Liver (tissue), 9 donors: ENCODE measurements around the gene NAV2. TPM values are rescaled to one million over a fixed set of nuclear protein-coding genes. Genes with fewer than 3 reads are reported as not detected.

ENCODE experiments used
- DNase-seq: peaks from one replicate; pipeline ENCODE4 v3.0.0-alpha.2; 2017; ENCODE audit warnings: low spot score
- H3K27ac ChIP-seq, 2 donors: one replicate each; pipeline ENCODE4 v1.7.0; 2013; ENCODE audit warnings: inconsistent platforms in 2 of 2, low read length in 2 of 2, control low read depth in 1 of 2, low read depth in 1 of 2, mild to moderate bottlenecking in 1 of 2
- H3K27me3 ChIP-seq, 4 donors: one replicate each; pipeline versions ENCODE4 v1.6.1 to v1.7.0; 2013; ENCODE audit warnings: low read length in 3 of 4, inconsistent platforms in 1 of 4, mild to moderate bottlenecking in 1 of 4, moderate library complexity in 1 of 4; ENCODE audit not compliant: control insufficient read depth in 4 of 4, insufficient read depth in 4 of 4
- H3K36me3 ChIP-seq, 4 donors: one replicate each; pipeline versions ENCODE4 v1.6.1 to v1.7.0; 2013; ENCODE audit warnings: low read length in 3 of 4, mild to moderate bottlenecking in 3 of 4, low read depth in 1 of 4, moderate library complexity in 1 of 4; ENCODE audit not compliant: control insufficient read depth in 4 of 4, insufficient read depth in 3 of 4
- H3K4me1 ChIP-seq, 4 donors: one replicate each; pipeline versions ENCODE4 v1.6.1 to v1.7.0; 2013; ENCODE audit warnings: low read length in 3 of 4, mild to moderate bottlenecking in 3 of 4, moderate library complexity in 1 of 4; ENCODE audit not compliant: control insufficient read depth in 4 of 4, insufficient read depth in 4 of 4
- H3K4me3 ChIP-seq, 3 donors: one replicate each; pipeline versions ENCODE4 v1.6.1 to v1.7.0; 2013; ENCODE audit warnings: low read length in 3 of 3, control low read depth in 1 of 3, low read depth in 1 of 3, mild to moderate bottlenecking in 1 of 3
- H3K9ac ChIP-seq, 2 donors: one replicate each; pipeline ENCODE4 v1.7.0; 2013; ENCODE audit warnings: low read length in 2 of 2, mild to moderate bottlenecking in 2 of 2, moderate library complexity in 2 of 2, control low read depth in 1 of 2, low read depth in 1 of 2
- H3K9me3 ChIP-seq, 4 donors: one replicate each; pipeline versions ENCODE4 v1.6.1 to v1.7.0; 2013; ENCODE audit warnings: low read length in 3 of 4; ENCODE audit not compliant: control insufficient read depth in 4 of 4
- ATF3 ChIP-seq: IDR thresholded peaks from 2 replicates; pipeline ENCODE4 v1.6.1; 2016; ENCODE audit warnings: antibody characterized with exemption
- EGR1 ChIP-seq, 2 donors: IDR thresholded peaks; 2 replicates each; pipeline ENCODE4 v1.6.1; 2016 to 2018; ENCODE audit warnings: antibody characterized with exemption in 2 of 2, low read depth in 2 of 2
- FOXA2 ChIP-seq: IDR thresholded peaks from 2 replicates; pipeline ENCODE4 v1.6.1; 2016; ENCODE audit warnings: antibody characterized with exemption
- HNF4A ChIP-seq, 2 donors: conservative IDR thresholded peaks; 2 replicates each; pipeline ENCODE4 v1.6.1; 2016; ENCODE audit warnings: antibody characterized with exemption in 2 of 2, mild to moderate bottlenecking in 2 of 2
- JUND ChIP-seq, 2 donors: IDR thresholded peaks; 2 replicates each; pipeline ENCODE4 v1.6.1; 2016; ENCODE audit warnings: antibody characterized with exemption in 2 of 2
- NR2F2 ChIP-seq: IDR thresholded peaks from 2 replicates; pipeline ENCODE4 v1.6.1; 2016; ENCODE audit warnings: antibody characterized with exemption
- RAD21 ChIP-seq, 2 donors: IDR thresholded peaks; 2 replicates each; pipeline ENCODE4 v1.6.1; 2016; ENCODE audit warnings: antibody characterized with exemption in 2 of 2, mild to moderate bottlenecking in 2 of 2
- REST ChIP-seq: IDR thresholded peaks from 2 replicates; pipeline ENCODE4 v1.6.1; 2016; ENCODE audit warnings: antibody characterized with exemption, mild to moderate bottlenecking
- RXRA ChIP-seq, 2 donors: IDR thresholded peaks; 2 replicates each; pipeline ENCODE4 v1.6.1; 2017 to 2018; ENCODE audit warnings: antibody characterized with exemption in 2 of 2, mild to moderate bottlenecking in 1 of 2
- SP1 ChIP-seq: IDR thresholded peaks from 2 replicates; pipeline ENCODE4 v1.6.1; 2018; ENCODE audit warnings: antibody characterized with exemption, mild to moderate bottlenecking
- TAF1 ChIP-seq: conservative IDR thresholded peaks from 2 replicates; pipeline ENCODE4 v1.6.1; 2016; ENCODE audit warnings: antibody characterized with exemption, mild to moderate bottlenecking
- YY1 ChIP-seq: IDR thresholded peaks from 2 replicates; pipeline ENCODE4 v1.6.1; 2016; ENCODE audit warnings: antibody characterized with exemption, mild to moderate bottlenecking
- WGBS: extraction: QIAGEN DNeasy Blood & Tissue Kit; methylation state at CpG from one replicate; pipeline ENCODE4 v1.1.7; 2013; 5-methylcytosine and 5-hydroxymethylcytosine counted together
- polyA plus RNA-seq, 2 donors: library from polyadenylated mRNA; stranded (reverse) in 1 of 2; unstranded in 1 of 2; fragments of 200-250 nt in 1 of 2; fragments of >200 nt in 1 of 2; fragmentation: Nextera tagmentation in 1 of 2; extraction: Ambion mirVana in 1 of 2; gene quantifications; one replicate each; pipeline versions ENCODE4 v1.2.1 to v1.2.3, GENCODE V29; 2013 to 2015
- total RNA-seq, 2 donors: library from RNA; depleted of rRNA; stranded (reverse); fragments of >200 nt; gene quantifications; one replicate each; pipeline ENCODE4 v1.2.3, GENCODE V29; 2014
- TF ChIP-seq, protein P1 (sequence below): IDR thresholded peaks from 2 replicates; pipeline ENCODE4 v1.6.1; 2016; ENCODE audit warnings: antibody characterized with exemption
- TF ChIP-seq, protein P2 (sequence below): fragments of 150-350 bp; IDR thresholded peaks from 2 replicates; pipeline ENCODE4 v1.5.1; 2017; ENCODE audit warnings: improper control_type of control experiment, low read depth, low read length; ENCODE audit not compliant: missing input control
- donor health status: healthy.
- donor health status: healthy.
- donor health status: healthy.
- donor health status: healthy.
- donor health status: healthy.

The NAV2 gene
- total and polyA plus RNA-seq, 4 donors, result 6.3 to 20.5 (median 11.6) TPM

DNA sequence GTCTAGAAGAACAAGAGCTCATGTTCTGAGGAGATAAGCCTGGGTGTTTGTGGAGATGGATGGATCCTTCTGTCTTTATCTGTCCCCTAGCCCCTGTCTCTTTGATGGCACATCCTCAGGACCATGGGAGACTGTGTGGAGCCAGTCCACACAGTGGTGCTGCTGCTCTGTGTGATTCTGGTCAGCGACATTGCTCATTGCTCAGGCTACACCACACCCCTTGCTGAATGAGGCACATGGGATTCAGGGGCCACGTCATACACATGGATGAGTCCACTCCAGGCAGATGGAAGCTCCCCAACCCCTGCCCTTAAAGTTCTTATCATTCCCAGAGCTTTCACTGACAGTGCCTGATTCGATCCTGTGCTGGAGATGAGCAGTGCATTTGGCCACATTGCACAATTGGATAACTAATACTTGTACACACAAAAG lies 222.2 kb downstream of the NAV2 start:
- Histone ChIP-seq H3K4me1 (peaks cover 0 to 16% (median 3%) of the 10 kb centered on the region in 4 donors), H3K9ac (no peak overlapping the region), H3K27ac (no peak overlapping the region), H3K4me3 (no peak overlapping the region), H3K36me3 (peaks cover 0 to 5% (median 4%) of the 10 kb centered on the region in 4 donors), H3K27me3 (no peaks in the 10 kb centered on the region), H3K9me3 (no peaks in the 10 kb centered on the region)
- WGBS, result 68% methylated on average over 3 of the region's 3 CpGs
- DNase-seq, result no peak
- TF ChIP-seq, protein P1, sequence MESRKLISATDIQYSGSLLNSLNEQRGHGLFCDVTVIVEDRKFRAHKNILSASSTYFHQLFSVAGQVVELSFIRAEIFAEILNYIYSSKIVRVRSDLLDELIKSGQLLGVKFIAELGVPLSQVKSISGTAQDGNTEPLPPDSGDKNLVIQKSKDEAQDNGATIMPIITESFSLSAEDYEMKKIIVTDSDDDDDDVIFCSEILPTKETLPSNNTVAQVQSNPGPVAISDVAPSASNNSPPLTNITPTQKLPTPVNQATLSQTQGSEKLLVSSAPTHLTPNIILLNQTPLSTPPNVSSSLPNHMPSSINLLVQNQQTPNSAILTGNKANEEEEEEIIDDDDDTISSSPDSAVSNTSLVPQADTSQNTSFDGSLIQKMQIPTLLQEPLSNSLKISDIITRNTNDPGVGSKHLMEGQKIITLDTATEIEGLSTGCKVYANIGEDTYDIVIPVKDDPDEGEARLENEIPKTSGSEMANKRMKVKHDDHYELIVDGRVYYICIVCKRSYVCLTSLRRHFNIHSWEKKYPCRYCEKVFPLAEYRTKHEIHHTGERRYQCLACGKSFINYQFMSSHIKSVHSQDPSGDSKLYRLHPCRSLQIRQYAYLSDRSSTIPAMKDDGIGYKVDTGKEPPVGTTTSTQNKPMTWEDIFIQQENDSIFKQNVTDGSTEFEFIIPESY, result no peak
- peak in 1 of 2 donors; percentile 34 for TF ChIP-seq RXRA (IDR thresholded peaks at IDR 0.05)
- TF ChIP-seq HNF4A (conservative IDR thresholded peaks at IDR 0.05), result peak in 1 of 2 donors; percentile 29

DNA sequence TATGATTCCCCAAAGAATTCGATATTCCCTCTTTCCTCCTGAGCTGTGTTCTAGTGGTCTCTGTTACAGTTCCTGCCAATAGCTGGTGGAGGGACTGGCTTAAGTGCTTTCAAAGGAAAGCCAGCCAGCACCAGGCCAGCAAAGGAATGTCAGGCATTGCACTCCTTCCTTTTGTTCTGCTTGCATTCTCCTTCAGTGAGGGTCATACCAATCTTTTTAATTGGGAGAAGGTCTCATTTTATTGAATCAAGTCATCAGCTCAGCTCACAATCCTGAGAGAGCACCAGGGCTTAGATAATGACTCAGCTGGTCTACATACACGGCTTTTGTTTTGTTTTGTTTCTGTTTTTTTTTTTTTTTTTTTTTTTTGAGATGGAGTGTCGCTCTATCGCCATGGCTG lies 222.9 kb downstream of the NAV2 start:
- Histone ChIP-seq H3K4me3 (no peak overlapping the region), H3K36me3 (peaks cover 0 to 5% (median 4%) of the 10 kb centered on the region in 4 donors), H3K9me3 (no peaks in the 10 kb centered on the region), H3K27me3 (no peaks in the 10 kb centered on the region), H3K4me1 (peaks cover 0 to 16% (median 3%) of the 10 kb centered on the region in 4 donors), H3K9ac (no peak overlapping the region), H3K27ac (no peak overlapping the region)
- TF ChIP-seq JUND (IDR thresholded peaks at IDR 0.05) (no peak), TAF1 (no peak), ATF3 (no peak), YY1 (no peak), REST (no peak), SP1 (no peak)
- WGBS, result 84% methylated on average over 4 of the region's 4 CpGs
- DNase-seq, result no peak

DNA sequence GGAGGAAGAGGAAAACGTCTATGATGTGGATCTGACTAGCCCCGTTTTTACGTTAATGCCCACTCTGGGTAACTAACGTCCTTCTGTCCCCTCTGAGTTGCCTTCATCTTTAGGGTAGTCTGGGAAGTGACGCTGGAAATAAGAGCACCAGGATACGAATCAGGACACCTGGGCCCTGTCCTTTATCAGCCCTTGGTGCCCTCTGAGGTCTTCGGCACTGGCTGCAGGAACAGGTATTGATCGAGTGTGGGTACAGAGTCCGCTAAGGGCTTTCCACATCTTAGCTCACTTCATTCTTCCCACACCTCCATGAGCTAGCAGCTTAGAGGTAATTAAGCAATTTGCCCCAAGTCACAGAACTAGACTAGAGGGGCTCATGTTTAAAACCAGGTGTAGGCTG lies 223.8 kb downstream of the NAV2 start:
- DNase-seq, result no peak
- Histone ChIP-seq H3K36me3 (peaks cover 4 to 8% (median 6%) of the 10 kb centered on the region in 4 donors), H3K9me3 (no peaks in the 10 kb centered on the region), H3K4me1 (peaks cover 0 to 16% (median 3%) of the 10 kb centered on the region in 4 donors), H3K9ac (no peak overlapping the region), H3K27ac (no peak overlapping the region), H3K27me3 (no peaks in the 10 kb centered on the region), H3K4me3 (no peak overlapping the region)
- WGBS, result 93% methylated on average over 9 of the region's 9 CpGs
- TF ChIP-seq YY1, result no peak
- TF ChIP-seq TAF1, result no peak
- TF ChIP-seq, protein P2, sequence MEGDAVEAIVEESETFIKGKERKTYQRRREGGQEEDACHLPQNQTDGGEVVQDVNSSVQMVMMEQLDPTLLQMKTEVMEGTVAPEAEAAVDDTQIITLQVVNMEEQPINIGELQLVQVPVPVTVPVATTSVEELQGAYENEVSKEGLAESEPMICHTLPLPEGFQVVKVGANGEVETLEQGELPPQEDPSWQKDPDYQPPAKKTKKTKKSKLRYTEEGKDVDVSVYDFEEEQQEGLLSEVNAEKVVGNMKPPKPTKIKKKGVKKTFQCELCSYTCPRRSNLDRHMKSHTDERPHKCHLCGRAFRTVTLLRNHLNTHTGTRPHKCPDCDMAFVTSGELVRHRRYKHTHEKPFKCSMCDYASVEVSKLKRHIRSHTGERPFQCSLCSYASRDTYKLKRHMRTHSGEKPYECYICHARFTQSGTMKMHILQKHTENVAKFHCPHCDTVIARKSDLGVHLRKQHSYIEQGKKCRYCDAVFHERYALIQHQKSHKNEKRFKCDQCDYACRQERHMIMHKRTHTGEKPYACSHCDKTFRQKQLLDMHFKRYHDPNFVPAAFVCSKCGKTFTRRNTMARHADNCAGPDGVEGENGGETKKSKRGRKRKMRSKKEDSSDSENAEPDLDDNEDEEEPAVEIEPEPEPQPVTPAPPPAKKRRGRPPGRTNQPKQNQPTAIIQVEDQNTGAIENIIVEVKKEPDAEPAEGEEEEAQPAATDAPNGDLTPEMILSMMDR, result no peak
- TF ChIP-seq HNF4A (conservative IDR thresholded peaks at IDR 0.05), result no peak
- no peak for TF ChIP-seq FOXA2
- no peak for TF ChIP-seq REST
- TF ChIP-seq, protein P1, result no peak
- TF ChIP-seq EGR1 (IDR thresholded peaks at IDR 0.05; ENCODE audit: low read depth in 2 of 2), result no peak
- no peak for TF ChIP-seq RAD21 (IDR thresholded peaks at IDR 0.05)
- no peak for TF ChIP-seq NR2F2
